ENCODE results near the gene APBA1.

The APBA1 gene

DNA sequence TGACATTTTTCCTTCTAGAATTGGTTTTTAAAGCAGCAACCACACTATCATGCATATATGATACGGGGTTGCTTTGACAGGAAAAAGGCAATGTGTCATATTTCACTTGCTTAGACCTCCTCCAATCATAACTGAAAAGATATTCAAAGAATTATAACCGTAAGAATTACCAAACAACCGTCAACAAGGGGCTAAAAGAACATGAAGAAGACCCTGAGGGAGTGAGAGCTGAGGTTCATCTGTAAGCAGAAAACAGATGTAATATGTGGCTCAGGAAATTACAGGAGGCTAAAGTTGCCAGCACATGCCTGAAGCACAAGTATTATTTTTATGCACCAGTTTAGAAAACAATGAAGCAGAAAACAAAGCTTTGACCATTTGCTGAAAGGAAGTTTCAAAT is 78.9 kb downstream of the APBA1 start:
- Histone ChIP-seq H3K4me1 (ENCODE audit: control insufficient read depth, insufficient read depth, low read length) (no peaks in the 10 kb centered on the region), H3K4me3 (ENCODE audit: low read length in 2 of 2) (no peak overlapping the region), H3K27me3 (ENCODE audit: control insufficient read depth in 1 of 2, insufficient read depth in 2 of 2, low read length in 2 of 2) (no peaks in the 10 kb centered on the region), H3K9ac (ENCODE audit: low read length in 2 of 2) (no peak overlapping the region), H3K36me3 (ENCODE audit: control insufficient read depth in 2 of 2, insufficient read depth in 2 of 2, low read length in 2 of 2) (no peaks in the 10 kb centered on the region), H3K27ac (ENCODE audit: low read length) (no peak overlapping the region), H3K9me3 (ENCODE audit: control insufficient read depth in 2 of 2, low read length in 2 of 2) (no peaks in the 10 kb centered on the region)

DNA sequence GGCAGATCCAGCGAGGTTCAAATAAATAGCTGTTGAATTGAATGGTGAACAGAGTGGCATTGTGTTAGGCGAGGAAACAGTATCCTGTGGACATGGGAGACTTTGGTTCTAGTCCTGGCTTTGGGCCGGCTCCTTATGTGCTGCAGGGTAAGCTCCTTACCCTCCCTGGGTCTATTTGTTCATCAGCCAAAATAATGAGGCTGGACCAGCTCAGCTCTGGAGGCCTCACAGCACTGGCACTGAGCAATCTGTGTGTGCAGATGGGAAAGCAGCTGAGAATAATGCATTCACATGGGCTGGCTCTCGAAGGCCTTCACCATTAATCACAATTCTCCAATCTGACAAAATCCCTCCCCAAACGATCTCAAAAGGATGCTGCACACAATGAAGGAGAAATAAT is 81.9 kb downstream of the APBA1 start:
- H3K36me3 ChIP-seq (ENCODE audit: control insufficient read depth in 2 of 2, insufficient read depth in 2 of 2, low read length in 2 of 2): no peaks in the 10 kb centered on the region
- no peaks in the 10 kb centered on the region for H3K9me3 ChIP-seq (ENCODE audit: control insufficient read depth in 2 of 2, low read length in 2 of 2)
- H3K27ac ChIP-seq (ENCODE audit: low read length): no peak overlapping the region
- no peak overlapping the region for H3K9ac ChIP-seq (ENCODE audit: low read length in 2 of 2)
- no peaks in the 10 kb centered on the region for H3K4me1 ChIP-seq (ENCODE audit: control insufficient read depth, insufficient read depth, low read length)
- H3K27me3 ChIP-seq (ENCODE audit: control insufficient read depth in 1 of 2, insufficient read depth in 2 of 2, low read length in 2 of 2): no peaks in the 10 kb centered on the region
- H3K4me3 ChIP-seq (ENCODE audit: low read length in 2 of 2): no peak overlapping the region

- Histone ChIP-seq H3K36me3 (ENCODE audit: control insufficient read depth in 2 of 2, insufficient read depth in 2 of 2, low read length in 2 of 2) (no peaks in the 10 kb centered on the region), H3K4me1 (ENCODE audit: control insufficient read depth, insufficient read depth, low read length) (no peaks in the 10 kb centered on the region), H3K9me3 (ENCODE audit: control insufficient read depth in 2 of 2, low read length in 2 of 2) (no peaks in the 10 kb centered on the region), H3K27ac (ENCODE audit: low read length) (no peak overlapping the region), H3K27me3 (ENCODE audit: control insufficient read depth in 1 of 2, insufficient read depth in 2 of 2, low read length in 2 of 2) (no peaks in the 10 kb centered on the region), H3K4me3 (ENCODE audit: low read length in 2 of 2) (no peak overlapping the region), H3K9ac (ENCODE audit: low read length in 2 of 2) (no peak overlapping the region)
Observed at GRCh38 chr9:69589156-69589555, 83.0 kb downstream of the APBA1 start.

DNA sequence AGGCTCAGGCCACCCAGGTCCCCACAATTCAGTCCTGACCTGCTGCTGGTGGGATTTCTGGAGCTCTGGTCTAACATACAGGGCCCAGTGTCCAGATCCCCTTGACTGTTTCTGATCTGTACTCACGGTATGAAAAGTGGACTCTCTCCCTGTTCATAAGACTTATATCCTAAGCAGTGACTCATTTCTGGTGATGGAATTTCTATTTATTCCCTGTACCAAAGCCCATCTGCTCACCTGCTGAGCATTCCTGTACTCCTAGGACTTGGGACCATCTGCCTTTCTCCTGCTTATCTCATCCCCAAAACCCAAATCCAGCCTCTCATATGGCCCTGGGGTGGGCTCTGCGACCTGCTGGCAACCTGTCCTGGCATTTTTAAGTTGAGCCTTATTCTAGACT is 86.6 kb downstream of the APBA1 start:
- Histone ChIP-seq H3K4me3 (ENCODE audit: low read length in 2 of 2) (no peak overlapping the region), H3K36me3 (ENCODE audit: control insufficient read depth in 2 of 2, insufficient read depth in 2 of 2, low read length in 2 of 2) (no peaks in the 10 kb centered on the region), H3K9me3 (ENCODE audit: control insufficient read depth in 2 of 2, low read length in 2 of 2) (no peaks in the 10 kb centered on the region), H3K4me1 (ENCODE audit: control insufficient read depth, insufficient read depth, low read length) (no peaks in the 10 kb centered on the region), H3K27me3 (ENCODE audit: control insufficient read depth in 1 of 2, insufficient read depth in 2 of 2, low read length in 2 of 2) (no peaks in the 10 kb centered on the region), H3K9ac (ENCODE audit: low read length in 2 of 2) (no peak overlapping the region), H3K27ac (ENCODE audit: low read length) (no peak overlapping the region)

GRCh38 chr9:69584759-69585158 is 87.4 kb downstream of the APBA1 start:
- Histone ChIP-seq H3K27ac (ENCODE audit: low read length) (no peak overlapping the region), H3K4me1 (ENCODE audit: control insufficient read depth, insufficient read depth, low read length) (no peaks in the 10 kb centered on the region), H3K27me3 (ENCODE audit: control insufficient read depth in 1 of 2, insufficient read depth in 2 of 2, low read length in 2 of 2) (no peaks in the 10 kb centered on the region), H3K4me3 (ENCODE audit: low read length in 2 of 2) (no peak overlapping the region), H3K36me3 (ENCODE audit: control insufficient read depth in 2 of 2, insufficient read depth in 2 of 2, low read length in 2 of 2) (no peaks in the 10 kb centered on the region), H3K9me3 (ENCODE audit: control insufficient read depth in 2 of 2, low read length in 2 of 2) (no peaks in the 10 kb centered on the region), H3K9ac (ENCODE audit: low read length in 2 of 2) (no peak overlapping the region)

DNA sequence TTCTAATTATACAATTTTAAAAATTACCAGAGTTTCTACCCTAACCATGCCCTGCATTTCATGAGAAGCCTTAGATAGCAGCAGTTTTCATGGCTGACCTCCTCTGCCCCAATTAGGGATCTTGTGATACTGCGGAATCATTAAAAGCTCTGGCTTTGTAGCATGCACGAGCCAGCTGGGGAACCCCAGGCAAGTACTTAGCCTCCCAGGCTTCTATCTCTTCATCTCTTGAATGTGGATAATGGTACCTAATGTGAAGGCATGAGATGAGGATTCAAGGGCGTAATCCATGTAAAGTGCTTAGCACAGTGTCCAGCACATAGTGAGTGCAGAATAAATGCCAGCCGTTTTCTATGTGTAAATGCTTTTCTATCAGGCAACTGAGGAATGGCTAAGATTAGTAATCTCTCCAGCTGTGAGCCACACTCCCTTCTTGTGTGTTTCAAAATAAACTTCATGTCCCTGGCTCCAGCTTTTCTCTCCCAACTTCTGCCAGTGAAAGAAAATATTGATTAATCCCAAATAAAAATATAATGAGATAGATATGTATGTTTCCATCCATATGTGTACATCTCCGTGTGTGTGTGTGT is 88.4 kb downstream of the APBA1 start:
- no peaks in the 10 kb centered on the region for H3K36me3 ChIP-seq (ENCODE audit: control insufficient read depth in 2 of 2, insufficient read depth in 2 of 2, low read length in 2 of 2)
- H3K4me3 ChIP-seq (ENCODE audit: low read length in 2 of 2): no peak overlapping the region
- no peaks in the 10 kb centered on the region for H3K4me1 ChIP-seq (ENCODE audit: control insufficient read depth, insufficient read depth, low read length)
- H3K9ac ChIP-seq (ENCODE audit: low read length in 2 of 2): no peak overlapping the region
- no peak overlapping the region for H3K27ac ChIP-seq (ENCODE audit: low read length)
- no peaks in the 10 kb centered on the region for H3K27me3 ChIP-seq (ENCODE audit: control insufficient read depth in 1 of 2, insufficient read depth in 2 of 2, low read length in 2 of 2)
- H3K9me3 ChIP-seq (ENCODE audit: control insufficient read depth in 2 of 2, low read length in 2 of 2): no peaks in the 10 kb centered on the region

DNA sequence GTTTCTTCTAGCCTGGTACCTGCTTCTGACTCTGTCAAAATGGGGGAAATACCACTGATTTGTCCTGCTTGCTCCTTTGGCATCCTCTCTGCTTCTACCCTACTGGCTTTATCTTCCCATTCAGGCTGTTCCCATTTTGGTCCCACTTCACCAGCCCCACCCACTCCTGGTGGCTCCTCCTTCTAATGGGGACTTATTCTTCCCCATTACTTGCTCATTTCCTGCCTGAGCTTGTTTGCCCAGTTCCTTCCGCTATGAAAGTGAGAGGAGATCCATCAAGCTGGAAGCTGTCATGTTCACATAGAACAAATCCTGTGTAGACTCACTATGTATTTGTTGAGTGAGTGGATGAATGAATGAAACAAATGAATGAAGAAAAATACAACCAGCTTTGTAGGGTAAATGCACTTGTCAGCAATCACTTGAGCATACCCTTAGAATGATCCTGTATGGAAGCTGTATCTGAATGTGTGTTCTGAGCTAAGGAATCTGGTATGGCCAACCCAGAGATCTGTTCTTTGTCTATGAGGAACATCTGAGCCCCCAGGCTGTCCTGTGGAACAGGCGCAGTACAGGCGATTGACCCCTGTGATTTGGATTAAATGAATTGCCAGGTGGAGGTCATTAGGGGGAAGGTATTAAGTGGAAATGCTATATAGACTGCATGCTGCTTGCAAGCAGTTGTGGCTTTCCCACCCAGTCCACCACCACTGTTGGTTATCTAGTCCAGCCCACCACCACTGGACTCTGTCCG is 89.5 kb downstream of the APBA1 start:
- H3K27ac ChIP-seq (ENCODE audit: low read length): no peak overlapping the region
- H3K9ac ChIP-seq (ENCODE audit: low read length in 2 of 2): no peak overlapping the region
- no peaks in the 10 kb centered on the region for H3K36me3 ChIP-seq (ENCODE audit: control insufficient read depth in 2 of 2, insufficient read depth in 2 of 2, low read length in 2 of 2)
- H3K27me3 ChIP-seq (ENCODE audit: control insufficient read depth in 1 of 2, insufficient read depth in 2 of 2, low read length in 2 of 2): no peaks in the 10 kb centered on the region
- H3K9me3 ChIP-seq (ENCODE audit: control insufficient read depth in 2 of 2, low read length in 2 of 2): no peaks in the 10 kb centered on the region
- no peak overlapping the region for H3K4me3 ChIP-seq (ENCODE audit: low read length in 2 of 2)
- no peaks in the 10 kb centered on the region for H3K4me1 ChIP-seq (ENCODE audit: control insufficient read depth, insufficient read depth, low read length)

GRCh38 chr9:69582018-69582417 is 90.2 kb downstream of the APBA1 start:
- no peak overlapping the region for H3K27ac ChIP-seq (ENCODE audit: low read length)
- no peak overlapping the region for H3K9ac ChIP-seq (ENCODE audit: low read length in 2 of 2)
- H3K27me3 ChIP-seq (ENCODE audit: control insufficient read depth in 1 of 2, insufficient read depth in 2 of 2, low read length in 2 of 2): no peaks in the 10 kb centered on the region
- no peak overlapping the region for H3K4me3 ChIP-seq (ENCODE audit: low read length in 2 of 2)
- no peaks in the 10 kb centered on the region for H3K4me1 ChIP-seq (ENCODE audit: control insufficient read depth, insufficient read depth, low read length)
- no peaks in the 10 kb centered on the region for H3K36me3 ChIP-seq (ENCODE audit: control insufficient read depth in 2 of 2, insufficient read depth in 2 of 2, low read length in 2 of 2)
- no peaks in the 10 kb centered on the region for H3K9me3 ChIP-seq (ENCODE audit: control insufficient read depth in 2 of 2, low read length in 2 of 2)

- Histone ChIP-seq H3K27ac (ENCODE audit: low read length) (no peak overlapping the region), H3K4me3 (ENCODE audit: low read length in 2 of 2) (no peak overlapping the region)
Observed at GRCh38 chr9:69580582-69581214, 91.5 kb downstream of the APBA1 start.

GRCh38 chr9:69579760-69580581 is 92.2 kb downstream of the APBA1 start:
- Histone ChIP-seq H3K9ac (ENCODE audit: low read length in 2 of 2) (no peak overlapping the region), H3K9me3 (ENCODE audit: control insufficient read depth in 2 of 2, low read length in 2 of 2) (no peaks in the 10 kb centered on the region), H3K27me3 (ENCODE audit: control insufficient read depth in 1 of 2, insufficient read depth in 2 of 2, low read length in 2 of 2) (no peaks in the 10 kb centered on the region), H3K27ac (ENCODE audit: low read length) (no peak overlapping the region), H3K4me3 (ENCODE audit: low read length in 2 of 2) (no peak overlapping the region), H3K4me1 (ENCODE audit: control insufficient read depth, insufficient read depth, low read length) (no peaks in the 10 kb centered on the region), H3K36me3 (ENCODE audit: control insufficient read depth in 2 of 2, insufficient read depth in 2 of 2, low read length in 2 of 2) (no peaks in the 10 kb centered on the region)

More at GRCh38 chr9:69580582-69581214, 91.5 kb downstream of the APBA1 start:
- H3K36me3 ChIP-seq (ENCODE audit: control insufficient read depth in 2 of 2, insufficient read depth in 2 of 2, low read length in 2 of 2): no peaks in the 10 kb centered on the region
- H3K9ac ChIP-seq (ENCODE audit: low read length in 2 of 2): no peak overlapping the region
- no peaks in the 10 kb centered on the region for H3K27me3 ChIP-seq (ENCODE audit: control insufficient read depth in 1 of 2, insufficient read depth in 2 of 2, low read length in 2 of 2)
- no peaks in the 10 kb centered on the region for H3K9me3 ChIP-seq (ENCODE audit: control insufficient read depth in 2 of 2, low read length in 2 of 2)
- H3K4me1 ChIP-seq (ENCODE audit: control insufficient read depth, insufficient read depth, low read length): no peaks in the 10 kb centered on the region

Measured in stomach smooth muscle (tissue), 2 donors.